ENCODE results near the gene PTPN4.

The PTPN4 gene

DNA sequence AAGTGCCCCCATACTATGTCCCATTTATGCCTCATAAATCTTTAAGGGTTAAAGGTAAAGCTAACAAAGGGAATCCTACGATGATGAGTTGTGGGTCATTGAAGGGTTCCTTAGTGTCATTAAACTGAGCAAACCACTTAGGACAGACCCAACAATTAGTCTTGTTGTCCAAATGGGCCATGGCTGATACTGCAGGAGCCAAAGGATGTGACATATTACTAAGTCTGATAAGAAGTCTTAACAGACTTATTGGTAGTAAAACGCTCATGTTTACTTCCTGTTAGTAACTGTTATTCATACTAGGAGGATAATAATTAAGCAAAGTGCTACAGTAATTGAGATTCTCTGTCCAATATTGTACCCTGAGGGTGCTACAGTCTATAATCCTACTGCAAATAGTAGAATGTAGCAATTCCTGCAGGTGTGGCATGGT is 96.8 kb downstream of the PTPN4 start:
- peak; percentile 59 for DNase-seq (ENCODE audit: low read depth)
- no peak overlapping the region for H3K4me3 ChIP-seq (ENCODE audit: low read length)
- TF ChIP-seq, protein P1, sequence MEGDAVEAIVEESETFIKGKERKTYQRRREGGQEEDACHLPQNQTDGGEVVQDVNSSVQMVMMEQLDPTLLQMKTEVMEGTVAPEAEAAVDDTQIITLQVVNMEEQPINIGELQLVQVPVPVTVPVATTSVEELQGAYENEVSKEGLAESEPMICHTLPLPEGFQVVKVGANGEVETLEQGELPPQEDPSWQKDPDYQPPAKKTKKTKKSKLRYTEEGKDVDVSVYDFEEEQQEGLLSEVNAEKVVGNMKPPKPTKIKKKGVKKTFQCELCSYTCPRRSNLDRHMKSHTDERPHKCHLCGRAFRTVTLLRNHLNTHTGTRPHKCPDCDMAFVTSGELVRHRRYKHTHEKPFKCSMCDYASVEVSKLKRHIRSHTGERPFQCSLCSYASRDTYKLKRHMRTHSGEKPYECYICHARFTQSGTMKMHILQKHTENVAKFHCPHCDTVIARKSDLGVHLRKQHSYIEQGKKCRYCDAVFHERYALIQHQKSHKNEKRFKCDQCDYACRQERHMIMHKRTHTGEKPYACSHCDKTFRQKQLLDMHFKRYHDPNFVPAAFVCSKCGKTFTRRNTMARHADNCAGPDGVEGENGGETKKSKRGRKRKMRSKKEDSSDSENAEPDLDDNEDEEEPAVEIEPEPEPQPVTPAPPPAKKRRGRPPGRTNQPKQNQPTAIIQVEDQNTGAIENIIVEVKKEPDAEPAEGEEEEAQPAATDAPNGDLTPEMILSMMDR (IDR thresholded peaks at IDR 0.05; ENCODE audit: insufficient read depth, low read depth, low read length, missing control alignments): no peak

DNA sequence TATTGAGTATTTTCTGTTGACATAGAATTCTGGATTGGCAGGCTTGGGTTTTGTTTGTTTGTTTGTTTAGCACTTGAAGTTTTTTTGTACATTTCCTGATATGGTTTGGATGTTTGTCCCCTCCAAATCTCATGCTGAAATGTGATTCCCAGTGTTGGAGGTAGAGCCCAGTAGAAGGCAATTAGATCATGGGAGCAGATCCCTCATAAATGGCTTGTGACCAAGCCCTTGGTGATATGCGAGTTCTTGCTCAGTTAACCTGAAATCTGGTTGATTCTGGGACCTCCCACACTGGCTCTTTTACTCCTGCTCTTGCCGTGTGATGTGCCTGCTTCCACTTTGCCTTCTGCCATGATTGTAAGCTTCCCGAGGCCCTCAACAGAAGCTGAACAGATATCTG is 98.0 kb downstream of the PTPN4 start:
- TF ChIP-seq, protein P1 (IDR thresholded peaks at IDR 0.05; ENCODE audit: insufficient read depth, low read depth, low read length, missing control alignments): no peak
- no peak overlapping the region for H3K4me3 ChIP-seq (ENCODE audit: low read length)
- no peak for DNase-seq (ENCODE audit: low read depth)

DNA sequence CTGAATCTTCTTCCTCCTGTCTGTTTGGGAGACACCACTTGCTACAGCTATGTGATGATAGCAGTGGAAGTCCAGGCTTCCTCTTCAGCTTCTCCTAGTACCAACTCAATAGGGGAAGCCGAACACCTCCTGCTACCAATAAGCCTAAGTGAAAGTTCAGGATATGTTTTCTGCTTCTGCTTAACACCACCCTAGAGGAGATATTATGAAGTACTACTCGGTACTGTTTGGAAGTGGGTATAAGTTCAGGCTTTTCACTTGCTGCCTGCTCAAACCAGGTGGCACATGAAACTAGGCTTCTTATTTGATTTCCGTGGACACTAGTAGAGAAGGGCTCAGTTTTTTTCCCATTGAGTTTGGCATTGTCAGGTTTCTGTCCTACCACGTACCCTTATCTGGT is 99.8 kb downstream of the PTPN4 start:
- DNase-seq (ENCODE audit: low read depth): no peak
- H3K4me3 ChIP-seq (ENCODE audit: low read length): no peak overlapping the region
- TF ChIP-seq, protein P1 (IDR thresholded peaks at IDR 0.05; ENCODE audit: insufficient read depth, low read depth, low read length, missing control alignments): no peak

DNA sequence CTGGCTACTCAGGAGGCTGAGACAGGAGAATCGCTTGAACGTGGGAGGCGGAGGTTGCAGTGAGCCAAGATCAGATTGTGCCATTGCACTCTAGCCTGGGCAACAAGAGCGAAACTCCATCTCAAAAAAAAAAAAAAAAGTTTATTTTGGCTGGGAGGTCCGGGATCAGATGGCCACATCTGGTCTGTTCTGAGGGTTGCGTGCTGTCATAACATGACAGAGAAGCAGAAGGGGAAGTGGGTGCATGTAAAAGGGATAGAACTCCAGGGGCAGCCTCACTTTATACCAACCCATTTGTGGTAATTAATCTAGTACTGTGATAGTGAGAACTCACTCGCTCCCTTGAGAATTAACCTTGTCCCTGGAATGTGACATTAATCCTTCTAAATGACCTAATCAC is 101.2 kb downstream of the PTPN4 start:
- no peak for DNase-seq (ENCODE audit: low read depth)
- TF ChIP-seq, protein P1 (IDR thresholded peaks at IDR 0.05; ENCODE audit: insufficient read depth, low read depth, low read length, missing control alignments): no peak

DNA sequence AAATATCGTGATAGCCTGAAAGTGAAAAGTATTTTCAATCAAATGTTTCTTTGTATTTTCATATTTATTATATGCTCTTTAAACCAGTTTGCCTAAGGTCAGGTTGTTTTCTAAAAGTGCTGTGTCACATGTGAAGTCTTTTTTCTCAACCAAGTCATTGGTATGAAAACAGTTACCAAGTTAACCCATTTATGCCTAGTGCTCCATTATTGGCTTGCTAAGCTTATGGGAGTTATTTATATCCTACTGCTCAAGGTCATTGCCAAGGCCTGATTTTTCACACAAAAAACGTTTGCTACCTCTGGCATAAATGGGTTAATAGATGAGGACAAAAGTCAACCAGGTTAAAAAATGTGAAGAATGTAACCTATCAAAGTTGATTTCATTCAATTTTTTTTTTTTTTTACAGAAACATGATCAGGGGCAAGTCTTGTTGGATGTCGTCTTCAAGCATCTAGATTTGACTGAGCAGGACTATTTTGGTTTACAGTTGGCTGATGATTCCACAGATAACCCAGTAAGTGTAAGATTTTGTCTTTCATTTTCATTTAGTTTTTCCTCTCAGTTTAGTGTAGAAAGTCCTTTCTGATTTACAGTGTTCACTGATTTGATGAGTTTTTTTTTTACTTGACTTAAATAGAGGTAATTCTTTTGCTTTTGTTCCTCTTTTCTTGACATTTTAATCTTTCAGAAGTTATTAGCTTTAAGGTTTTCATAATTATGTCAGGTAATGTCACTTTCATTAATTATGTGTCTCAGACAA is 102.6 kb downstream of the PTPN4 start:
- TF ChIP-seq, protein P1 (IDR thresholded peaks at IDR 0.05; ENCODE audit: insufficient read depth, low read depth, low read length, missing control alignments): no peak
- H3K4me3 ChIP-seq (ENCODE audit: low read length): no peak overlapping the region
- DNase-seq (ENCODE audit: low read depth): no peak

More for the DNA sequence above, 101.2 kb downstream of the PTPN4 start:
- H3K4me3 ChIP-seq (ENCODE audit: low read length): no peak overlapping the region

DNA sequence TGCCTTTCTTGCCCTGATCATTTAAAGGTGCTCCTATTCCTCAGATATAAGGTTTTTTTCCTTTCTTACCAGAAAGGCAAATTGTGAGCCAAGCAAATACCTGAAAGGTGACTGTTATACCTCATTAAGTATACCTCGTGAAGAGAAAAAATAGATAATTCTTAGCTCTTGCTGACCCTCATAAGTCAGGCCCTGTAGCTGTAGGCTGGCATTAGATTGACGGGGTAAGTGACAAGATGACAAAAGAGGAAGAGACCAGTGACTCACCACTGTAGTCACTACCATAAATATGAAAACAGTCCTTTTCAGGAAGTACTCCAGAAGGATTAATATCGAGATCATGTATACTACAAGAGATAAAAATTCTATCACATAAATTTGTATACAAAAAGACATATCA is 104.6 kb downstream of the PTPN4 start:
- peak; percentile 16 for DNase-seq (ENCODE audit: low read depth)
- no peak overlapping the region for H3K4me3 ChIP-seq (ENCODE audit: low read length)
- TF ChIP-seq, protein P1 (IDR thresholded peaks at IDR 0.05; ENCODE audit: insufficient read depth, low read depth, low read length, missing control alignments): no peak

DNA sequence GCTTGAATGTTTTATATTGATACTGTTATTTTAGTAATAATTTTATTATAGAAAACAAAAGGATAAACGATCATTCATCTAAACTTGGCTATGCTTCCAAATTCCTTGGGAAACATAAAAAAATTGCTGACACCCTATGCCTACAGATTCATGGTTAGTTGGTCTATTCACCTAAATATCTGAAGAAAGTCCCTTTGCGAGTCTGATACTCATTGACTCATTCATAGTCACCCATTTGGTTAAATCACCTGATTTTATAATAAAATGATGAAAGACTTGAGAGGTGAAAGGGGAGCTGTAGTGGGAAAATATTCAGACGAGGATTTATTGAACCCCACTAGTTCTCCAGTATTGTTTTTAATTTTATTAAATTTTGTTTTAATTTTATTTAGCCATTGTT is 112.0 kb downstream of the PTPN4 start:
- peak; percentile 2 for DNase-seq (ENCODE audit: low read depth)
- H3K4me3 ChIP-seq (ENCODE audit: low read length): no peak overlapping the region
- TF ChIP-seq, protein P1 (IDR thresholded peaks at IDR 0.05; ENCODE audit: insufficient read depth, low read depth, low read length, missing control alignments): no peak

All from epithelial cell of esophagus (primary cell).